GM19455 (cell line): ENCODE results near the gene PGLYRP3.

Source experiments
- ATAC-seq: cut with Tn5 transposase; IDR thresholded peaks from one replicate; pipeline ENCODE4 v1.9.1; 2021; ENCODE audit not compliant: unreplicated experiment

The PGLYRP3 gene

GRCh38 chr1:153312570-153313186 is at the start of gene PGLYRP3:
PGLYRP3 (minus strand) TSS chr1:153312952; CDS start chr1:153310665, 2,287 bp downstream.
- no peak for ATAC-seq

- ATAC-seq: no peak
Measured at GRCh38 chr1:153362187-153362775, 49.5 kb upstream of the PGLYRP3 start.

- ATAC-seq: no peak
Measured at GRCh38 chr1:153361480-153362109, 48.8 kb upstream of the PGLYRP3 start.

- ATAC-seq: no peak
Measured at GRCh38 chr1:153360592-153361479, 48.1 kb upstream of the PGLYRP3 start.

- ATAC-seq: no peak
Measured at GRCh38 chr1:153360190-153360589, 47.4 kb upstream of the PGLYRP3 start.

- ATAC-seq: no peak
Measured at GRCh38 chr1:153359241-153359640, 46.5 kb upstream of the PGLYRP3 start.

GRCh38 chr1:153358691-153358975 is 45.9 kb upstream of the PGLYRP3 start:
- no peak for ATAC-seq

GRCh38 chr1:153357853-153358690 is 45.3 kb upstream of the PGLYRP3 start, which contains the start of gene S100A9:
S100A9 (plus strand) TSS chr1:153357854; CDS start chr1:153358284, 430 bp downstream.
- ATAC-seq: no peak

GRCh38 chr1:153357076-153357852 is 44.5 kb upstream of the PGLYRP3 start:
- ATAC-seq: no peak

- ATAC-seq: no peak
Measured at GRCh38 chr1:153356392-153357075, 43.8 kb upstream of the PGLYRP3 start.

- ATAC-seq: no peak
Measured at GRCh38 chr1:153355445-153356071, 42.8 kb upstream of the PGLYRP3 start.

- ATAC-seq: no peak
Measured at GRCh38 chr1:153354515-153355193, 41.9 kb upstream of the PGLYRP3 start.

GRCh38 chr1:153353226-153353947 is 40.6 kb upstream of the PGLYRP3 start:
- ATAC-seq: no peak

- peak; percentile 69 for ATAC-seq
Measured at GRCh38 chr1:153352523-153352922, 39.8 kb upstream of the PGLYRP3 start.

- no peak for ATAC-seq
Measured at GRCh38 chr1:153350321-153350957, 37.7 kb upstream of the PGLYRP3 start.

GRCh38 chr1:153349363-153350320 is 36.9 kb upstream of the PGLYRP3 start:
- no peak for ATAC-seq
